ENCODE measurements around the gene OPRM1.

GRCh38 chr6:154206141-154206540 lies 167.1 kb downstream of the OPRM1 start:
- TF ChIP-seq POLR2A (IDR thresholded peaks at IDR 0.05) = no peak
- no peak for TF ChIP-seq CTCF (IDR thresholded peaks at IDR 0.05)
